Kidney (tissue), 14 donors: ENCODE data around the gene ISOC2. TPM values are rescaled to one million over a fixed set of nuclear protein-coding genes. Genes with fewer than 3 reads are reported as not detected.

ENCODE experiments used
- DNase-seq, 5 donors: peaks; one replicate each; pipeline ENCODE4 v3.0.0-alpha.2; 2013 to 2020
- FAIRE-seq: peaks from 2 replicates; lab custom pipeline; 2012; peaks lifted over from hg19 to GRCh38; lab: Jason Lieb, UNC
- H3K27ac ChIP-seq, 2 donors: one replicate each; pipeline ENCODE4 v1.7.0; 2013; ENCODE audit warnings: low read depth in 2 of 2, low read length in 2 of 2, inconsistent platforms in 1 of 2
- H3K27me3 ChIP-seq: one replicate; pipeline ENCODE4 v1.7.1; 2013; ENCODE audit warnings: low read length, inconsistent platforms; ENCODE audit not compliant: control insufficient read depth, insufficient read depth
- H3K36me3 ChIP-seq, 3 donors: one replicate each; pipeline versions ENCODE4 v1.7.0 to v1.7.1; 2013; ENCODE audit warnings: low read length in 3 of 3, control low read depth in 1 of 3, inconsistent platforms in 1 of 3; ENCODE audit not compliant: insufficient read depth in 3 of 3, control insufficient read depth in 2 of 3
- H3K4me1 ChIP-seq, 3 donors: one replicate each; pipeline versions ENCODE4 v1.7.0 to v1.7.1; 2013; ENCODE audit warnings: low read length in 3 of 3, inconsistent platforms in 1 of 3, low read depth in 1 of 3; ENCODE audit not compliant: control insufficient read depth in 2 of 3, insufficient read depth in 2 of 3
- H3K4me3 ChIP-seq, 3 donors: one replicate each; pipeline versions ENCODE4 v1.7.0 to v1.8.1; 2013; ENCODE audit warnings: low read length in 3 of 3, control low read depth in 1 of 3, inconsistent platforms in 1 of 3
- H3K9ac ChIP-seq, 3 donors: one replicate each; pipeline versions ENCODE4 v1.7.0 to v1.7.1; 2013; ENCODE audit warnings: low read length in 3 of 3, control low read depth in 1 of 3, inconsistent platforms in 1 of 3
- H3K9me3 ChIP-seq, 3 donors: one replicate each; pipeline versions ENCODE4 v1.7.0 to v1.7.1; 2013; ENCODE audit warnings: low read length in 3 of 3, control low read depth in 1 of 3, inconsistent platforms in 1 of 3; ENCODE audit not compliant: control insufficient read depth in 2 of 3, insufficient read depth in 1 of 3
- CTCF ChIP-seq: IDR thresholded peaks from 3 replicates; pipeline ENCODE4 v1.5.1; 2012; ENCODE audit warnings: mild to moderate bottlenecking, moderate library complexity, borderline replicate concordance; ENCODE audit not compliant: insufficient read depth; ENCODE audit errors: extremely low read depth
- intact Hi-C: fragments of 100-400 bp; cut with DNase I; formaldehyde crosslinking; loops from one replicate; pipeline ENCODE4 v1.11.1; 2022
- polyA plus RNA-seq: library from polyadenylated mRNA; stranded (reverse); fragments of 350-450 nt; fragmentation: Illumina TruSeq; extraction: RNeasy Lipid Tissue Mini Kit (QIAGEN cat#74804); gene quantifications from one replicate; pipeline ENCODE4 v1.2.3, GENCODE V29; 2014; ENCODE audit warnings: low read depth, low replicate concordance; ENCODE audit not compliant: insufficient read depth
- total RNA-seq: library from RNA; stranded (reverse); fragmentation: NEBNext Ultra II Directional; extraction: Animal tissue kit (Norgen Biotek cat#: 25700); gene quantifications from one replicate; pipeline ENCODE4 v1.2.1, GENCODE V29; 2021
- donor health status: control.
- donor health status: control.
- donor health status: control.
- donor health status: control.
- donor health status: control.
- donor health status: DM: yes; HTN: yes; CAD: no.
- donor health status: Normal renal cell carcinoma (clear cell type).

Gene ISOC2
- total and polyA plus RNA-seq, 2 donors from 2014 or later = 45.9 to 326 TPM

GRCh38 chr19:55468054-55468393 lies 6.6 kb upstream of the ISOC2 start:
- Histone ChIP-seq H3K36me3 (no peaks in the 10 kb centered on the region), H3K27me3 (no peaks in the 10 kb centered on the region), H3K9me3 (no peaks in the 10 kb centered on the region), H3K27ac (no peak overlapping the region), H3K4me3 (no peak overlapping the region), H3K4me1 (peaks cover 0 to 3% (median 0%) of the 10 kb centered on the region in 3 donors), H3K9ac (no peak overlapping the region)
- DNase-seq (no peak), FAIRE-seq (no peak)
- no peak for TF ChIP-seq CTCF
- intact Hi-C loops = no loop called here

DNA sequence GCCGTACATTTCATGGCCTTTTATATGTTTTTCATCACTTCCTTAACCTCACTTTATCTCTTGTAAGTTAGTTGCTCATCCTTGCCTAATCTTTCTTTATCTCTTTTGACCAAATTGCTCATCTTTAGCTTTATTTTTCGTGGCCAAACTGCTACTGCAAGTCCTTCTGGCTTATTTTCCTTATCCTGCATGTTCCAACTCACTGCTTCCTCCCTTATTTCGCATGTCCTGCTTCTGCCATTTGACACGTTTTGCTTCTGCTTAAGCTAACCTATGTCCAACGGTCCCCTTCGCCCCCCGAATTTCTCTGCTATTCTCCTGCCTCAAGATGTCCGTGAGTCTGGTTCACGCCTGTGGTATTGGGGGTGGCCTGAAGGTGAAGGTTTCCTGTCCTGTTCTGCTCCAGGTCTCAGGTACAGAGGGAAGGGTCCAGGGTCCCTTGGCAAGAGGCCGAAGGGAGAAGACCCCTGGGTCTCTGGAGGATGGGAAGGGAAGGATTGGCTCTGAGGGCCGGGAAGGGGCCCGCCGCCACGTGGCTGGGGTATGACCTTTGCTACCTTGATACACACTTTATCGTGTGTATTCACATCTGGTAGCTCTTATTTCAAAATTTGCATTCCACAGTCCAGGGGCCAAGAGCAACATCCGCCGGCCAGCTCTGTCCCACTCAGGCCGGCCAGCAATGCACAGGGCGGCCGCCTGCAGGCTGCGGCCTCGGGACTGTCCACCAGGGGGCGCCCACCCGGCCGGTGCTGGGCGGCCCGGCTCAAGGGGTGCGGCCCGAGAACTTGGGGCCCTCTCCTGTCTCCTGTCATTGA lies 6.0 kb upstream of the ISOC2 start:
- no peak for FAIRE-seq

DNA sequence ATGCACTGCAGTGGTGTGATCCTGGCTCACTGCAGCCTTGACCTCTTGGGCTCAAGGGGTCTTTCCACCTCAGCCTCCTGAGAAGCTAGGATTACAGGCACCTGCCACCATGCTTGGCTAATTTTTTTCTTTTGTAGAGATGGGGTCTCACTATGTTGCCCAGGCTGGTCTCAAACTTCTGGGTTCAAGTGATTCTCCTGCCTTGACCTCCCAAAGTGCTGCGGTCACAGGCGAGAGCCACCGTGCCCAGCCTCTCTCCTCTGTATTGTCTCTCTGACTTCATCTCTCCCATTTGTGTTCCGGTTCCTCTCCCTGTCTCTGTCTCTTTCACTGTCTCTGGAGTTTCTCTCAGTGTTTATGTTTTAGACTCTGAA lies 4.8 kb upstream of the ISOC2 start:
- intact Hi-C loops = no loop called here
- Histone ChIP-seq H3K27me3 (no peaks in the 10 kb centered on the region), H3K36me3 (no peaks in the 10 kb centered on the region), H3K9ac (no peak overlapping the region), H3K9me3 (no peaks in the 10 kb centered on the region), H3K4me1 (peaks cover 0 to 5% (median 0%) of the 10 kb centered on the region in 3 donors), H3K4me3 (no peak overlapping the region), H3K27ac (no peak overlapping the region)
- DNase-seq (no peak), FAIRE-seq (no peak)
- TF ChIP-seq CTCF = no peak

More for the DNA sequence above, 6.0 kb upstream of the ISOC2 start:
- no peaks in the 10 kb centered on the region for H3K27me3 ChIP-seq
- no peak overlapping the region for H3K27ac ChIP-seq
- TF ChIP-seq CTCF = peak; percentile 96
- H3K9ac ChIP-seq = peak overlapping the region in 1 of 3 donors; percentile 12
- no peaks in the 10 kb centered on the region for H3K9me3 ChIP-seq
- peaks cover 0 to 3% (median 0%) of the 10 kb centered on the region in 3 donors for H3K4me1 ChIP-seq
- intact Hi-C loops = no loop called here
- peak in 4 of 5 donors; percentile 59 to 87 (median 78) for DNase-seq
- no peaks in the 10 kb centered on the region for H3K36me3 ChIP-seq
- no peak overlapping the region for H3K4me3 ChIP-seq
